DOHH2 (cell line): Measurements from ENCODE around the gene TLCD5.

ENCODE experiments used
- H3F3A ChIP-seq: fragments of 200-600 bp; sonication (generic), shearing (Covaris generic); 2 replicates; pipeline ENCODE4 v1.6.0; 2016; ENCODE audit warnings: antibody characterized with exemption, mild to moderate bottlenecking; ENCODE audit not compliant: control insufficient read depth, insufficient read depth
- H3K27ac ChIP-seq: fragments of 200-600 bp; sonication (generic); 2 replicates; pipeline ENCODE4 v1.5.1; 2014; ENCODE audit warnings: low read depth, mild to moderate bottlenecking, low read length, moderate library complexity
- H3K27me3 ChIP-seq: fragments of 200-600 bp; sonication (generic); 2 replicates; pipeline ENCODE4 v1.6.1; 2014; ENCODE audit warnings: mild to moderate bottlenecking, low read length, mixed read lengths; ENCODE audit not compliant: control insufficient read depth
- H3K36me3 ChIP-seq: fragments of 200-600 bp; sonication (generic); 2 replicates; pipeline ENCODE4 v1.6.1; 2014; ENCODE audit warnings: mild to moderate bottlenecking, low read length, moderate library complexity, mixed read lengths; ENCODE audit not compliant: control insufficient read depth
- H3K4me1 ChIP-seq: fragments of 200-600 bp; sonication (generic); 2 replicates; pipeline ENCODE4 v1.6.1; 2014; ENCODE audit warnings: mild to moderate bottlenecking, low read length, mixed read lengths; ENCODE audit not compliant: control insufficient read depth
- H3K4me2 ChIP-seq: fragments of 200-600 bp; sonication (generic); 2 replicates; pipeline ENCODE4 v1.6.0; 2014; ENCODE audit warnings: mild to moderate bottlenecking, low read length, moderate library complexity
- H3K4me3 ChIP-seq: fragments of 200-600 bp; sonication (generic); 2 replicates; pipeline ENCODE4 v1.5.1; 2014; ENCODE audit warnings: mild to moderate bottlenecking, low read length, mixed read lengths
- H3K79me2 ChIP-seq: fragments of 200-600 bp; sonication (generic); 2 replicates; pipeline ENCODE4 v1.6.1; 2014; ENCODE audit warnings: mild to moderate bottlenecking, low read length, mixed read lengths; ENCODE audit not compliant: control insufficient read depth
- H3K9me2 ChIP-seq: fragments of 200-600 bp; sonication (generic); replicated peaks from 2 replicates; pipeline ENCODE4 v1.6.1; 2014; ENCODE audit warnings: mild to moderate bottlenecking, low read length, mixed read lengths; ENCODE audit not compliant: control insufficient read depth
- H3K9me3 ChIP-seq: fragments of 200-600 bp; sonication (generic); 2 replicates; pipeline ENCODE4 v1.6.1; 2014; ENCODE audit warnings: antibody characterized with exemption, low read length, mixed read lengths; ENCODE audit not compliant: control insufficient read depth, insufficient read depth
- H4K20me1 ChIP-seq: fragments of 200-600 bp; sonication (generic); 2 replicates; pipeline ENCODE4 v1.6.0; 2014; ENCODE audit warnings: low read depth, mild to moderate bottlenecking, antibody characterized with exemption, low read length, moderate library complexity; ENCODE audit not compliant: control insufficient read depth, insufficient read depth
- CTCF ChIP-seq: fragments of 200-600 bp; sonication (generic); IDR thresholded peaks from one replicate; pipeline ENCODE4 v1.5.1; 2014; ENCODE audit warnings: antibody characterized with exemption, mild to moderate bottlenecking, low read depth, low read length; ENCODE audit not compliant: poor library complexity, severe bottlenecking
- EZH2phosphoT487 ChIP-seq: fragments of 200-600 bp; sonication (generic); IDR thresholded peaks from 2 replicates; pipeline ENCODE4 v1.6.1; 2017; ENCODE audit warnings: borderline replicate concordance, mild to moderate bottlenecking, antibody characterized with exemption, low read length, moderate library complexity, mixed read lengths

TLCD5 gene

DNA sequence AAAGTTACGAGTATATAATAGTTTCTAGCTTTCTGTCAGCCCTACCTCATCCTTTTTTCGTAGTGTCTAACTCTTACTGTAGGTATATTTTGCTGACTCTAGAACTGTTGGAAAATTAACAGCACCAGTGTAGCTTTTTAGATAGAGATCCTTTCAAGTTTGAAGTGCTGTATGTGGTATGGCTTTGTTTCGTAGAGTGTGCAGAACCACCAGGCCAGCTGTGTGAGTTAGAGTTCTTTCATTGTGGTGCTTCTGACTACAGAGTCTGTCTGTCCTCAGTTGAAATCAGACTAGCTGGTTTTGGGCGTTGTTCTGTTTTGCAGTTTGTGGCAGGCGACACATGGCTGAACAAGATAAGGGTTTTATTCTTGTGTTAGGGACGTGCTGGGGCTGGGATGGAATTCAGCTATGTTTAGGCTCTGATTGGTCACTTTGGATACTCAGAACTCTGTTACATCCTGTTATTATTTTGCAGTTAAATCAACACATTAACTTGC is 14.3 kb downstream of the TLCD5 start:
- H3K4me3 ChIP-seq, result no peak overlapping the region

GRCh38 chr11:120340529-120340928 is 15.4 kb downstream of the TLCD5 start:
- Histone ChIP-seq H3K4me3 (no peak overlapping the region), H3K4me1 (peaks cover 42% of the 10 kb centered on the region), H3K27ac (no peak overlapping the region)

More for the DNA sequence above, 14.3 kb downstream of the TLCD5 start:
- peaks cover 5% of the 10 kb centered on the region; the same call in 1 of the 2 replicates for H3K9me3 ChIP-seq
- H3K27me3 ChIP-seq, result peaks cover 58% of the 10 kb centered on the region
- H3K79me2 ChIP-seq, result peaks cover 54% of the 10 kb centered on the region
- no peak overlapping the region for H3K27ac ChIP-seq
- H3K4me2 ChIP-seq, result no peak overlapping the region
- peaks cover 27% of the 10 kb centered on the region for H4K20me1 ChIP-seq
- TF ChIP-seq EZH2phosphoT487 (no peak), CTCF (no peak)
- no peaks in the 10 kb centered on the region for H3K36me3 ChIP-seq
- H3K4me1 ChIP-seq, result peaks cover 40% of the 10 kb centered on the region
- H3F3A ChIP-seq, result peaks cover 9% of the 10 kb centered on the region
- H3K9me2 ChIP-seq, result no peaks in the 10 kb centered on the region

GRCh38 chr11:120342226-120342625 is 17.1 kb downstream of the TLCD5 start:
- H3F3A ChIP-seq, result peaks cover 7% of the 10 kb centered on the region; the same call in 1 of the 2 replicates
- H3K4me3 ChIP-seq, result no peak overlapping the region
- no peaks in the 10 kb centered on the region for H3K9me2 ChIP-seq
- no peak overlapping the region for H3K27ac ChIP-seq
- no peak overlapping the region for H3K4me2 ChIP-seq
- TF ChIP-seq EZH2phosphoT487, result no peak
- no peak for TF ChIP-seq CTCF
- H3K9me3 ChIP-seq, result peaks cover 5% of the 10 kb centered on the region; the same call in 1 of the 2 replicates
- H3K27me3 ChIP-seq, result peaks cover 64% of the 10 kb centered on the region
- H3K36me3 ChIP-seq, result no peaks in the 10 kb centered on the region
- H3K4me1 ChIP-seq, result peaks cover 38% of the 10 kb centered on the region
- H3K79me2 ChIP-seq, result peaks cover 68% of the 10 kb centered on the region
- H4K20me1 ChIP-seq, result peaks cover 40% of the 10 kb centered on the region

More at GRCh38 chr11:120340529-120340928, 15.4 kb downstream of the TLCD5 start:
- Histone ChIP-seq H3K9me3 (peaks cover 5% of the 10 kb centered on the region; the same call in 1 of the 2 replicates), H3F3A (peaks cover 6% of the 10 kb centered on the region), H3K79me2 (peaks cover 62% of the 10 kb centered on the region), H3K9me2 (no peaks in the 10 kb centered on the region), H3K27me3 (peaks cover 62% of the 10 kb centered on the region), H3K36me3 (no peaks in the 10 kb centered on the region), H4K20me1 (peaks cover 35% of the 10 kb centered on the region), H3K4me2 (no peak overlapping the region)
- TF ChIP-seq EZH2phosphoT487 (no peak), CTCF (no peak)
